ENCODE data around the gene DUSP9.
"Not testable (repeated sequence)": the region's sequence is repeated elsewhere in the genome, so short reads cannot be mapped to it uniquely, and the experiment has no call there.

Gene DUSP9

DNA sequence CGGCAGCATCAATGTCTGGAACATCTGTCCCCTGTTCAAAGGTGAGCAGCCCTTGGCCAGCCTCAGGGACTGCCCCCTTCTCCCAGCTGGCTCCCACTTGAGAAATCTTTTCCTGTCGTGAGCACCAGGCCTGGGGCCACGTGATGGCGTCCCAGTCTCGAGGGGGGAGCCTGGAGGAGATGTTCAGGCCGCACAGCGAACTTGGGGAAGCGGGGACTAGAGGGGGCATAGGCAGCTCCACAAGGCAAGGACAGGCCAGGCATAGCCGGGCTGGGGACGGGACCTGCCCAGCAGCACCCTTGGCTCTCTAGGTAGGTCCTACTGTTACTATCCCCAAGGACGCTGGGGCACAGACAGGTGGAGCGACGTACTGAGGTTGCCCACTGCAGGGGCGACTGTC lies 43.5 kb downstream of the DUSP9 start:
- Histone ChIP-seq H3K9me3 (ENCODE audit: insufficient read depth, low read length, severe bottlenecking) (no peaks in the 10 kb centered on the region), H3K4me3 (ENCODE audit: low read depth in 1 of 2, low read length in 2 of 2) (no peak overlapping the region)
- no peak for ATAC-seq (ENCODE audit: insufficient read depth, low read depth)

DNA sequence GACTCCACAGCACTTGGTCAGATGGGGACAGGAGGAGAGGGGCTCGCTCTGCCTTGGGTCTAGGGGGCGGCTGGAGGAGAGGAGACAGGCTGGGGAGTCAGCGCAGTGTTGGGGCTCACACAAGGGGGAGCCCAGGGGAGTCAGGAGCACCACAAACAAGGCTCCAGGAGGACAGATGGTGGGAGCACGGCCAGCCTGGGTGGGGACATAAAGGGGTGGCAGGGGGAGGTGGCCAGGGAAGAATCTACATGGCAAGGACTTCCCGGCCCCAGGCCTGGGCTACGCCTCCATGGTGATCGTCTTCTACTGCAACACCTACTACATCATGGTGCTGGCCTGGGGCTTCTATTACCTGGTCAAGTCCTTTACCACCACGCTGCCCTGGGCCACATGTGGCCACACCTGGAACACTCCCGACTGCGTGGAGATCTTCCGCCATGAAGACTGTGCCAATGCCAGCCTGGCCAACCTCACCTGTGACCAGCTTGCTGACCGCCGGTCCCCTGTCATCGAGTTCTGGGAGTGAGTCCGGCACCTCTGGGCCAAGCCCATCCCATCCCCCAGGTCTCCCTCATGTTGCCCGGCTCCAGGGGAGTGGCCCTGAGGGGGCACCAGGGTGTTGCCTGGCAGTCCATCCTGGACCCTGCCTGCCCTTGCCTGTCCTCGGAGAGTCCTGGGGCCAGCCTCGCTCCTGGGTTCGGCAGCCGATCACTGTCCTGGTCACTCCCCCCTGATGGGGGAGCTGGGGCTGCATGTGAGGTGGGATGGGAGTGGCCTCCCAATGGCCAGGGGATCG lies 44.2 kb downstream of the DUSP9 start:
- ATAC-seq (ENCODE audit: insufficient read depth, low read depth); H3K79me2 ChIP-seq (ENCODE audit: insufficient read depth, low read length); H3K27ac ChIP-seq (ENCODE audit: low read length); H3K4me2 ChIP-seq (ENCODE audit: insufficient read depth, low read length); H3K4me1 ChIP-seq (ENCODE audit: insufficient read depth, low read length); H2AFZ ChIP-seq (ENCODE audit: low read depth, low read length); H3K9me3 ChIP-seq (ENCODE audit: insufficient read depth, low read length, severe bottlenecking); H3K4me3 ChIP-seq (ENCODE audit: low read depth in 1 of 2, low read length in 2 of 2); H3K9ac ChIP-seq (ENCODE audit: low read depth, low read length); H3K27me3 ChIP-seq (ENCODE audit: insufficient read depth, low read length, poor library complexity); DNase-seq; H3K36me3 ChIP-seq (ENCODE audit: insufficient read depth, low read length); H4K20me1 ChIP-seq (ENCODE audit: insufficient read depth, low read length): not testable (repeated sequence)

More for the DNA sequence above, 43.5 kb downstream of the DUSP9 start:
- Histone ChIP-seq H3K4me1 (ENCODE audit: insufficient read depth, low read length) (peaks cover 6% of the 10 kb centered on the region), H3K79me2 (ENCODE audit: insufficient read depth, low read length) (no peaks in the 10 kb centered on the region), H3K27ac (ENCODE audit: low read length) (no peak overlapping the region), H2AFZ (ENCODE audit: low read depth, low read length) (no peak overlapping the region), H3K4me2 (ENCODE audit: insufficient read depth, low read length) (no peak overlapping the region), H4K20me1 (ENCODE audit: insufficient read depth, low read length) (no peaks in the 10 kb centered on the region), H3K36me3 (ENCODE audit: insufficient read depth, low read length) (no peaks in the 10 kb centered on the region), H3K9ac (ENCODE audit: low read depth, low read length) (no peak overlapping the region), H3K27me3 (ENCODE audit: insufficient read depth, low read length, poor library complexity) (no peaks in the 10 kb centered on the region)
- DNase-seq = no peak
- TF ChIP-seq, protein P1, sequence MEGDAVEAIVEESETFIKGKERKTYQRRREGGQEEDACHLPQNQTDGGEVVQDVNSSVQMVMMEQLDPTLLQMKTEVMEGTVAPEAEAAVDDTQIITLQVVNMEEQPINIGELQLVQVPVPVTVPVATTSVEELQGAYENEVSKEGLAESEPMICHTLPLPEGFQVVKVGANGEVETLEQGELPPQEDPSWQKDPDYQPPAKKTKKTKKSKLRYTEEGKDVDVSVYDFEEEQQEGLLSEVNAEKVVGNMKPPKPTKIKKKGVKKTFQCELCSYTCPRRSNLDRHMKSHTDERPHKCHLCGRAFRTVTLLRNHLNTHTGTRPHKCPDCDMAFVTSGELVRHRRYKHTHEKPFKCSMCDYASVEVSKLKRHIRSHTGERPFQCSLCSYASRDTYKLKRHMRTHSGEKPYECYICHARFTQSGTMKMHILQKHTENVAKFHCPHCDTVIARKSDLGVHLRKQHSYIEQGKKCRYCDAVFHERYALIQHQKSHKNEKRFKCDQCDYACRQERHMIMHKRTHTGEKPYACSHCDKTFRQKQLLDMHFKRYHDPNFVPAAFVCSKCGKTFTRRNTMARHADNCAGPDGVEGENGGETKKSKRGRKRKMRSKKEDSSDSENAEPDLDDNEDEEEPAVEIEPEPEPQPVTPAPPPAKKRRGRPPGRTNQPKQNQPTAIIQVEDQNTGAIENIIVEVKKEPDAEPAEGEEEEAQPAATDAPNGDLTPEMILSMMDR (IDR thresholded peaks at IDR 0.05; ENCODE audit: borderline replicate concordance, extremely low read depth, low read length, poor library complexity, severe bottlenecking) = no peak
- no peak for TF ChIP-seq EZH2 (IDR thresholded peaks at IDR 0.05; ENCODE audit: borderline replicate concordance, low read depth, low read length, severe bottlenecking)

DNA sequence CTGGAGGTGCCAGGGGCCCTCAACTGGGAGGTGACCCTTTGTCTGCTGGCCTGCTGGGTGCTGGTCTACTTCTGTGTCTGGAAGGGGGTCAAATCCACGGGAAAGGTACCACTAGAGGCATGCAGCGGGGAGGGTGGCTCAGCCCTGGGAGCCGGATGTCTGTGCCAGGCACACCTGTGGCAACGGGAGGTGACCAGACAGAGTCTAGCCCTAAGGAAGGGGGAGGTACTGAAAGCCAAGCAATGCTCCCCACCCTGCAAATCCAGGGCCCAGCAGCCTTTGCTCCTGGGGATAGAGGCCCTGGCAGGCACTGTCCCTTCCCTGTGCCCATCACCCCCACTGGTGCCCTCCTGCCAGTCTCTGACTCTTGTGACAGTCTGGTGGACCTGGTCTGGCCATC lies 45.0 kb downstream of the DUSP9 start:
- Histone ChIP-seq H4K20me1 (ENCODE audit: insufficient read depth, low read length) (no peaks in the 10 kb centered on the region), H3K9ac (ENCODE audit: low read depth, low read length) (no peak overlapping the region), H3K27me3 (ENCODE audit: insufficient read depth, low read length, poor library complexity) (no peaks in the 10 kb centered on the region), H3K79me2 (ENCODE audit: insufficient read depth, low read length) (no peaks in the 10 kb centered on the region), H3K27ac (ENCODE audit: low read length) (no peak overlapping the region), H3K4me2 (ENCODE audit: insufficient read depth, low read length) (no peak overlapping the region), H3K4me1 (ENCODE audit: insufficient read depth, low read length) (peaks cover 6% of the 10 kb centered on the region), H3K9me3 (ENCODE audit: insufficient read depth, low read length, severe bottlenecking) (no peaks in the 10 kb centered on the region), H3K4me3 (ENCODE audit: low read depth in 1 of 2, low read length in 2 of 2) (no peak overlapping the region), H2AFZ (ENCODE audit: low read depth, low read length) (no peak overlapping the region), H3K36me3 (ENCODE audit: insufficient read depth, low read length) (peaks cover 1% of the 10 kb centered on the region; the same call in 1 of the 2 replicates)
- TF ChIP-seq, protein P1 (IDR thresholded peaks at IDR 0.05; ENCODE audit: borderline replicate concordance, extremely low read depth, low read length, poor library complexity, severe bottlenecking) = no peak
- no peak for TF ChIP-seq EZH2 (IDR thresholded peaks at IDR 0.05; ENCODE audit: borderline replicate concordance, low read depth, low read length, severe bottlenecking)
- no peak for ATAC-seq (ENCODE audit: insufficient read depth, low read depth)
- no peak for DNase-seq

DNA sequence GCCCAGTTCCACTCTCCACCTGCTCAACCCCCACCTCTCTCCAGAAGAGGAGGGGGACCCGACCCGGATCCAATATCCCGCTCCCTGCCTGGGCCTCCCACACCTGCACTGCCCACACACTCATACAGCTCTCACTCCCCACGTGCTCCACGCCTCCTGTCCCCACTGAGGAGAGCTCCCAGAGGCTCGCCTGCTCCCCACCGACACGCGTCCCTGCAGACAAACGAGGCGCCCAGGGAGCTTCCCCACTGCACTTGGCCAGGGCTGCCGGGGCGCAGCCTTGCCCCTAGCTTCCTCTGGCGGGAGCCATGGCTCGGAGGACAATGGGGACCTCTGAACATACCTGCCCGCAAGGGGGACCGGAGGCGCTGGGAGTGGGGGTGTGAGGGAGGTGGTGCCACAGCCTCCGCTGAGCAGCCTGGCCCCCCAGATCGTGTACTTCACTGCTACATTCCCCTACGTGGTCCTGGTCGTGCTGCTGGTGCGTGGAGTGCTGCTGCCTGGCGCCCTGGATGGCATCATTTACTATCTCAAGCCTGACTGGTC lies 45.7 kb downstream of the DUSP9 start:
- DNase-seq (no peak), ATAC-seq (ENCODE audit: insufficient read depth, low read depth) (no peak; the same call in 2 of the 3 replicates)
- Histone ChIP-seq H3K79me2 (ENCODE audit: insufficient read depth, low read length) (no peaks in the 10 kb centered on the region), H3K36me3 (ENCODE audit: insufficient read depth, low read length) (peaks cover 7% of the 10 kb centered on the region; the same call in 1 of the 2 replicates), H3K9me3 (ENCODE audit: insufficient read depth, low read length, severe bottlenecking) (no peaks in the 10 kb centered on the region), H3K4me3 (ENCODE audit: low read depth in 1 of 2, low read length in 2 of 2) (no peak overlapping the region), H3K27me3 (ENCODE audit: insufficient read depth, low read length, poor library complexity) (no peaks in the 10 kb centered on the region), H3K9ac (ENCODE audit: low read depth, low read length) (no peak overlapping the region), H3K4me2 (ENCODE audit: insufficient read depth, low read length) (no peak overlapping the region), H3K4me1 (ENCODE audit: insufficient read depth, low read length) (no peaks in the 10 kb centered on the region), H3K27ac (ENCODE audit: low read length) (no peak overlapping the region), H4K20me1 (ENCODE audit: insufficient read depth, low read length) (no peaks in the 10 kb centered on the region), H2AFZ (ENCODE audit: low read depth, low read length) (no peak overlapping the region)
- TF ChIP-seq, protein P1 (IDR thresholded peaks at IDR 0.05; ENCODE audit: borderline replicate concordance, extremely low read depth, low read length, poor library complexity, severe bottlenecking) = no peak
- no peak for TF ChIP-seq EZH2 (IDR thresholded peaks at IDR 0.05; ENCODE audit: borderline replicate concordance, low read depth, low read length, severe bottlenecking)

Measured in DND-41 (cell line).